ENCODE measurements around the gene MAD1L1.

The MAD1L1 gene

DNA sequence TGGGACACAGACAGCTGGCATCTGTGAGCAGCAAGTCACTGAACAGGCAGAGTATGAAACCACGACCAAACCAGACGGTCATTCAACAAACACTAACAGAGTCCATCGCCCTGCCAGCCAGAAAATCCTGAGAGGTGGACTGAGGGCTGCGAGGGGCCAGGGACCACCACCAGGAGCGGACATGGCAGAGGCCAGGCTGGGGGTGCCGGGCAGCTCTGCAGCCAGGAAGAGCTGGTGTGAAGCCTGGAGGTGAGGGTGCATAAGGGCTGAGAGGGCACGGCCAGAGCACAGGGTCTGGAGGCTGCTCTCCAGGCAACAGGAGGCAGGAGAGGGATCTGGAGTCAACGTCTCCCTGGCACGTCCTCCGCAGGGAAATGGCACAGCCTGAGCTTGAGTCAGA, 15.5 kb downstream of the MAD1L1 start:
- no peak for DNase-seq

DNA sequence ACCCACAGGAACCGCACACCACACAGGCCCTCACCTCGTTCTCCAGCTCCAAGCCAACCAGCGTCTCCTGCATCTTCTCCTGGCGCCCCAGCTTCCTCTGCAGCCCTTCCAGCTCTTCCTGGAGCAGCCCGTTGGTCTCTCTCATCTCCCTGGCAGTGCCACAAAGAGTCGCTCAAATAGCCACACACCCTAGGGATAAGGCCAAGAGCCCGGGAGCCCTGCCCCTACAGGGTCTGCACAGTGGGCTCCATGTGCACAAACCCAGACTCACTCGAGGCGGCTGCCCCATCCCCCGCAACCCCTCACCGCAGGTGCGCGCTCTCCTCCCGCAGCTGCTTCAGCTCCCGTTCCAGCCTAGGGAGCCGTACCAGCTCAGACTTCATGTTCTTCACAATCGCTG, 16.9 kb downstream of the MAD1L1 start:
- DNase-seq = no peak

DNA sequence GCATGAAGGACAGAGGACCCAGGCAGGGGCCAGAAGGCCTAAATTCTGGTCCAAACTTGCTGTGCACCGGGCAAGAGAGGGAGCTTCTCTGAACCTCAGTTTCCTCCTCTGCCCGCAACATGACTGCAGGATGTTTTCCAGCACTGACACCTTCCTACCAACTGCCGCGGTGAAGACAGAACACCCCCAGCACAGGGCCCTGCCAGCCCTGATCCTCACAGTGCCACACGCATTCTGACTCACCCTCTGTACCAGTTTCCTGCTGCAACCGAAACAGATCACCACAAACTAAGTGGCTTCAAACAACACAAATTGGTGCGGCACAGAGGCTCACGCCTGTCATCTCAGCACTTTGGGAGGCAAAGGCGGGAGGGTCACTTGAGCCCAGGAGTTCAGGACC, 18.1 kb downstream of the MAD1L1 start:
- DNase-seq = peak; percentile 56

DNA sequence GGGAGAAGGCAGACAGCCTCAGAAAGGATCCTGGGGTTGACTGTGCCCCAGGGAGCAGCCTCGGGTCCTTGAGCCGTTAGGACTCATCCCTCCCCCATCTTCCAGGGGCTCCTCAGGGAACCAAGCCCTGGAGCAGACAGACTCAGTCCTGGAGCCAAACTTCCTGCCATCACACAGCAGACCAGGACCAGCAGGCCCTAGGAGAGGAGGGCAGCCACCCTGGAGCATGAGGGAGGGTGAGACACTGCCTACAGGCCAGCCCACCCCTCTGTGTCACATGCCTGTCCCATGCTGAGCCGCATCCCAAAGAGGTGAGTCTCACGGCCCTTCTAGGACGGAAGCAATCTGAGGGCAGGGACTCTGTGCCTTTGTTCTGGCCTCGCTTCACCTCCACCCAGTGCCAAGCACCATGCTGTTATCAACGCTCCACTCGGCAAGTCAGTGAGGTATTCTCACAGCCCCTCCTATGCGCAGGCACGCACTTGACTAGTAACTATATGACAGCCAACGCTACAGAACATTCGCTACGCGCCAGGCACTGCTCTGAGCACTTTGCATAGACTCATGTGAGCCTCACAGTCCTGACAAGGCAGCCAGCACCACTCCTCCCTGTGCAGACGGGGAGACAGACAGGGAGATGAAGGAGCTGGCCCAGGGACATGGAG, 19.1 kb downstream of the MAD1L1 start:
- DNase-seq = no peak

DNA sequence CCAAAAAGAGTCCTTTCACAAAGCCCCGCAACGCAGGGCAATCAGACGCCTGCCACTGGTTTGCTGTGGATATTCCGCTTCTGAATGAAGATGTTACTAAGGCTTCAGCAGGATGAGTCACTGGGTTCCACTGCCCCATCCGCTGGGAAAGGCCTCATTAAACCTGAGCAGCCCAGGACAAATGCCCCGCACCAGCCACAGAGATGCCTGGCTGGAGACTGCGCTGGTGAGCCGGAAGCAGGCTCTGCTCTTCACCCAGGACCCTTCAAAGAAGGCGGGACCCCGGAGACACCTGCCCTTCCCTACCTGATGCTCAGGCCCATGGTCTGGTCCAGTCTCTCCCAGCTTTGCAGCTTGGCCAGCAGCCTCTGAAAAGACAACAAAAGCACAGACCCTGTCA, 19.8 kb downstream of the MAD1L1 start:
- DNase-seq = no peak

DNA sequence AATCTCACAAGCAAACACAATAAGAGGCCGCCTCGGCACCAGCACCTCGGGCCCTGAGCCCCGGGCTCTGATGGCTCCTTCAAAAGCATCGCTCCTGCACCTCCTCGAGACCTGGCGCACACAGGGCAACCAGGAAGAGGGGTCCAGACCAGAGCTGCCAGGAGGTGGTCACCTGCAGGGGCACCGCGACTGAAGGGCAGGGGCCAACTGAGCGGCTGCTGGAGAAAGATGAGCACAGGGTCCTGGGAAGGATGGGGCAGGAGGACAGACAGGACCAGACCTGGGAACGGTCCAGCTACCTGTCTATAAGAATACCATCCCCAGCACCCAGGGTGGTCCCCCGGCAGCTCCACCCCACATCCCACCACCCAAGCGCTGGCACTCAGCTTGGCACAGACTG, 20.8 kb downstream of the MAD1L1 start:
- DNase-seq = no peak

DNA sequence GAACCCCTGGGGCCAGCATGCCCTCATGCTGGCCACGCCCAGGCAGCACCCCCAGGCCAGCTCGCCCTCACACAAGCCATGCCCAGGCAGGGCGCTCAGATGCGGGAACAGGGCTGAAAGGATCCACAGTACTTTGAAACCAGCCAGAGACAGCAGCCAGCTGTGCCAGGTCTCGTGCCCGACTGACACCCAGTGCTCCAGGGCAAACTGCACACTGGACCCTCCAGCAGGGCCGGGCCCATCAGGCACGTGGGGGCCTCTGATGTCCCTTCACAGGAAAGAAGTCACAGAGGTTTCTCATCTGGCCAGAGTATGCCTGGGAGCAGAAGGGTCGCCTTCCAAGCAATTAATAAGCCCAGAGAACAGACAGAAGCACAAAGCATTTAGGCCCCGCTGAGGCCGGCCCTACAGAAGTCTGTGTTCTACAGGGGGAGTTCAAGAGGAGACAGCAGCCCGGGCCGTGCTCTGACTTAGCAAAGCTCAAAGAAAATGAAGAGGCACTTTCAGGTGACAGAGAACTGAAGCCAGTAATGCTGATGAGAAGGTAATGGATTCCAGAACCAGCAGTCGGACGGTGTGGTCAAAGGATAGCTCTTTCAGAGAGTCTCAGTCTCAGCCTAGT, 21.4 kb downstream of the MAD1L1 start:
- no peak for DNase-seq

DNA sequence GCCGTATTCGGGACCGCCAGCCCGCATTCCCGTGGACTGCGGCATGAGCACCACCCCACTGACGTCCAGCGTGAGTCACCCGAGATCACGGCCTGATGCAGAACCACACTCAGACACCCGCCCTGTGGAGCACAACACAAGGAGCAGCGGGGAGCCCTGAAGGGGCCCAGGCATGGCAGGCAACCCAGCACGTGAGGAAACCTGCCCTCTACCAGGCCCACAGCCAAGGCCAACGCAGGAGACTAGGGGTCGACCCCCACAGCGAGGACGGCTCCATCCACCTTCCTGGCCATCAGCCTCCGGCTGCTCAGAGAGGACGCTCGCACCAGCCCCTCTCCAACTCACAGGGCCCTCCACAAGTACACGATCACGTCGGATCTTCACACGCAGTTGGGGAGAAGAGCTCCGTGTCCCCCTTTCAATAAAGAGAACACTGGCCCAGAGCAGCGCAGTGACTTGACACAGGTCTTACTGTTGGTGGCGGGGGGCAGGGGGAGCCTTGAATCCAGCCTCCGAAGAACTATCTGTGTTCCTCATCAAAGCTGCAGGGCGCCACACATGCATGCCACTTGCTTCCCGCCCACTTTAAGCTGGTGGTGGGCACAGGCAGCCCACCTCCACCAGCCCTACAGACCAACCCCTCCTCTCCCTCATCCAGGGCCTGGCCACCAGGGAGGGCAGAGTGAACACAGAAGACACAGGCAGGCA, 22.0 kb downstream of the MAD1L1 start:
- no peak for DNase-seq

DNA sequence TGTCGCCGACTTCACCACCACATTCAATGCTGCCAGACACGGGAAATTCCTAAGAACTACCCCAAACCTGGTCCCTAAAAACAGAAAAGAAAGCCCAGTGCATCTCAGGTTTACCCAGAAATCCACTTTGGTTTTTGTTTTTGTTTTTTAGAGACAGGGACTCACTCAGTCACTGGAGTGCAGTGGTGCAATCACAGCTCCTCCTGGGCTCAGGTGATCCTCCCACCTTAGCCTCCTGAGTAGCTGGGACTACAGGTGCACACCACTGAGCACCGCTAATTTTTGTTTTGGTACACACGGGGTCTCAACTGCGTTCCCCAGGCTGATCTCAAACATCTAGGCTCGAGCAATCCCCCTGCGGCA, 22.8 kb downstream of the MAD1L1 start:
- no peak for DNase-seq

DNA sequence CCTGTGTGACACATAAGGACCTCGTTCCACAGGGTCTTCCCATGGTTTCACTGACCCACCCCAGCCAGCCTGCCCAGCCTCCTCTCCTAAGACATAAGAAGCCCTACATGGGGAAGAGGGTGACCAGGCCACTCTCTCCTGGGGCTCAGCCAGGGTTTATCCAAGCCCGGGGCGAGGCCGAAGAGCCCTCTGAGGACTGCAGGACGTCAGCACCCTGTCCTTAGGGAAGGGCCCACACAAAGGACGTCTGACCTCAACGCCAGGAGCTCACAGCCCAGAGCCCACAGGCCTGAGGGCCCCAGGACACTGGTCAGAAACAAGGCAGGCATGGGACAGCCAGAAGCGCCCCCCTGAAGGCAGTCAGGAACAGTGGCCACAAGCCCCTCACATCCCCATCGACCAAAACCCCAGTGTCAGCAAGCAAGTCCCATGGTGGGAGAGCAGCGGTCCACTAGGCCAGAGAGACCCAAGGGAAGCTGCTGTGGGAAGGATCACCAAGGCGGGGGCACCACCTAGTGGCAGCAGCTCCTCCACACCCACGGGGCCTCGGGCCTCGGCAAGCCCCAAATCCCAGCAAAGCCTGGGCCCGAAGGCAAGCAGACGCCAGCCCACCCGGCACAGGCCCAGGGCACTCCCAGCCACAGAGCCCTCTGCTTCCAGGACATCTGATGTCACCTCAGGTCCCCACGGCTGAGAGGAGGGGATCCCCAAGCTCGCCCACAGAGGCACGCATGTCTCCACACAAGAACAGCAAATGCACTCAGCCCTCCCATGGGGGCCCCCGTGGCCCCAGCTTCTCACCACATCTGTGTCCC, 23.4 kb downstream of the MAD1L1 start:
- DNase-seq = peak; percentile 28

DNA sequence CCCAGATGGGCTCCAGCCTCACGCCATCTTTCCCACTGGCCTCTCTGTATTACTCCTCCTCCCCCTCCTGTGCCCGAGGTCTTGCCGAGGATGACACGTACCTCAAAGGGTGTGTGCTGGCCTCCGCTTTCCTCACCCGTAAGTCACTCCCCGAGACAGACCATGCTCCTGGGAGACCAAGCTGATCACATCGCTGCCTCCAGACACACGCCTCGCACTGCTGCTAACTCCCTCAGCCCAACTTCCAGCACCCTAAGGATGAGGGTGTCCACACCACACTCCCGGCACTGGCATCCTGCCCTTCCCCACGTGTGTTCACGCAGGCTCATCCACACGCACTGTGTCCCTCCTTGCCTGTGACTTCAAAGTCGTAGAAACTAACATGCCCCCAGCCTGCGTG, 24.0 kb downstream of the MAD1L1 start:
- DNase-seq = no peak

DNA sequence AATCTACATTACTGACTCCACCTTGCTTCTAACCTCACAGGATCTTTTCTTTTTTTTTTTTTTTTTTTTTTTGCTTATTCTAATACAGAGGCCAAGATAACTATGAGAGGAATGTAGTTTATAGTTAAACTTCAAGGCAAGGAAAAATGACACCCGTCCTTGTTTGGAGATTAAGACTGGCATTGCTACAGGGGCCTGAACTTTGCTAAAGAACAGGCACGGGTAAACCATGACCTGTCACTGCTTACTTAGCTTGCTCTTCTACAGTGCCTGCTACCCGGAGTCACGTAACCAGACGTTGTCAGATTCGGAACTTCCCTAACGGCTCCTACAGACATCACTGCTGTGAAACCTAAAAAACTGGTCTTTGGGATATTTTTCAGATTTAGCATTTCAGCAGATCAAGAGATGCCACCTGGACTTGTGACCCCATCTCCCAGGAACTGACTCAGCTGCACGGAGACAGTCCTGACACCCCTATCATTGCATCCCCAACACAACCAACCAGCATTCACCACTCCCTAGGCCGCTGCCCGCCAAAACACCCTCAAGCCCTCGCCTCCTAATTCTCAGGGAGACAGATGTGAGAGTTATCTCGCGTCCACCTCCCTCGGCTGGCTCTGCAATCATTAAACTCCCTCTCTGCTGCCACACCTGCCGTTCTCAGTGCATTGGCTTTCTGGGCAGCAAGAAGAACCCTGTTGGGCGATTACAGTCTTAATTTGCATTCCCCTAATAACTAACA, 27.5 kb downstream of the MAD1L1 start:
- DNase-seq = no peak

DNA sequence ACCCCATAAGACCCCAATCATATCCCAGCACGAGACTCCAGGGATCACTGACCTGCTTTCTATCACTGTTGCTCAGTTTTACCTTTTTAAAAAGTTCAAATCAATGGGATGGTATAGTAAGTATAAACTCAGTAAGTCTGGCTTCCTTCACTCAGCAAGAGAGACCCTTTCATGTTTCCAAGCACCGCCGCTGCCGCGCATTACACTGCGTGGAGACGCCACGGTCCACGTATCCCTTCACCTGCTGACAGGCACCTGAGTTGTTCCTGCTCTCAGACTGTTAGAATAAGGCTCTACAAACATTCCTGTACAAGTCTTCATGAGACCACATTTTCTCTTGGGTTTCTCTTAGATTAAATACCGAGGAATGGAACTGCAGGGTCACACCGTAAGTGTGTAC, 28.3 kb downstream of the MAD1L1 start:
- no peak for DNase-seq

DNA sequence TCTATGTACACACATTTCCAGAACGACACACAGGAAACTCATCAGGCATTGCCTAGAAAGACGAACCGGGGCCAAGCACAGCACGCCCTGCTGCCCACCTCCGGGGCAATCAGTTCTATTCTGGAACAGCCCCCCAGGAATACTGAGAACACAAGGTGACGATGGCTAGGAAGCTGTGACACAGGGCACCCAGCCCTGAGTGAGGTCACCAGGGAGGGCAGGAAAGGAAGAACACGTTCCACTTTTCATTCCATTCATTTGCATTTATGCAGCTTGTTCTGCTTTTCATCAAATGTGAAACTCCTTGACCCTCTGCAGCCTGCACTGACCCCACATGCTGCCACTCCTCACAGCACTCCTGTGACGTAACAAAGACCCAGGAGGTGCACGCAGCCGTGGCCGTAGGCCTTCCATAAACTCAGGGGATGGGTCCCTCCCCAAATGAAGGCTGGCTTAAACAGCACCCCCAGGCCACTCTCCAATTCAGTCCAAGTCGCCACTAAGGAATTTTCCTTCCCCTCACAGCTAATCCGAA, 28.9 kb downstream of the MAD1L1 start:
- peak; percentile 76 for DNase-seq

DNA sequence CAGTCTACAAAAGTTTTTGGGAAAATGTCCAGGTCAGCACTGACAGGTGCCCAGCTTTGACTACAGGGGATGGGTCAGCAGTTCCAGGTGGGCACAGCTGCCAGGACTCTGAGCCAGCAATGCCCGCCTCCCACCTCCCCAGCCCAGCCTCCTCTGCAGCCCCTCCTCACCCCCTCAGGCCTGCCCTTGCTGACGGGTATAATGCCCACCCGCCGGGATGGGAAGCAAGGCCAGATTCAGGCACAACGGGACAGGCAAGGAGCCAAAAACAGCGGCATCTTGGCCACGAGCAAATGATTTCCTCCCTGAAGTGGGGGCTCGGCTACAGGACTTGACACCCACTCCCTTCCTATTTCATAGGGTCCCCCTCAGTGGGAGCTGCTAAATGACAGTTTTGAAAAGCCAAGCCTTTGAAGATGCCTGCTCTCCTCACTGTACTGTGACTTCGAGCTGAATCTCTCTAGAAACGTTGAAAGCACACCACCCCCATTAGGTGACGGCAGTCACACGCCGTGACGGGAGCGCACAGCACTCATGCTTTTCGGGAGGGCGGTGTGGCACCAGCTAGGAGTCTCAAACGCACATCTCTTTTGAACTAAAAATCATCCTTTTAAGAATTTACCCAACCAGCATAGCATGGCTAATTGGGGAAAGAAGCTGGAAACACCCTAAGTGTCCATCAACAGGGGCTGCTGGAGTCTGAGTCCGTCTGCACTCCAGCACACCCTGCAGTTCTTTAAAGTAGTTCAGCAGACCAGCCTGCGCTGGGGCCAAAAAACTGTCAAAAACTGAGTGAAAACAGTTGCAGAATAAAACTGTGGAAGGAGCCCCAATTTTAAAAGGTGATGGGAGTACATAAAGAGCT, 29.6 kb downstream of the MAD1L1 start:
- DNase-seq = no peak

DNA sequence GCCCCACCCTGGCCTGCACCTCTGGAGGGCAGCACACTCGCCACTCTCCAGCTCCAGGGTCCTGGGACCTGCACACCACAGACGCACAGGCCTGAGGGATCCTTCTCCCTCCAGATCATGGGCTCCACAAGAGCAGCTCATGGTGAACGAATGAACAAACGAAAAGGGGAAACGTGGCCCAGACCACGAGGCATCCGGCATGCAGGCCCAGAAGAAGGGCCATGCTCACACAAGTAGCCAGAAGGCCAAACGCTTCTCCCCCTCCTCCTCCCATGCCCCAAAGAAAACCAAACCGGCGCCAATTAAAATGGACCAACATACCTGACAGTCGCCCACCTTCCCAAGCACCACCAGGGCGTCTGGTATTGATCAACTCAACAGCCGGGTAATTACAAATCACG, 30.4 kb downstream of the MAD1L1 start:
- no peak for DNase-seq

DNA sequence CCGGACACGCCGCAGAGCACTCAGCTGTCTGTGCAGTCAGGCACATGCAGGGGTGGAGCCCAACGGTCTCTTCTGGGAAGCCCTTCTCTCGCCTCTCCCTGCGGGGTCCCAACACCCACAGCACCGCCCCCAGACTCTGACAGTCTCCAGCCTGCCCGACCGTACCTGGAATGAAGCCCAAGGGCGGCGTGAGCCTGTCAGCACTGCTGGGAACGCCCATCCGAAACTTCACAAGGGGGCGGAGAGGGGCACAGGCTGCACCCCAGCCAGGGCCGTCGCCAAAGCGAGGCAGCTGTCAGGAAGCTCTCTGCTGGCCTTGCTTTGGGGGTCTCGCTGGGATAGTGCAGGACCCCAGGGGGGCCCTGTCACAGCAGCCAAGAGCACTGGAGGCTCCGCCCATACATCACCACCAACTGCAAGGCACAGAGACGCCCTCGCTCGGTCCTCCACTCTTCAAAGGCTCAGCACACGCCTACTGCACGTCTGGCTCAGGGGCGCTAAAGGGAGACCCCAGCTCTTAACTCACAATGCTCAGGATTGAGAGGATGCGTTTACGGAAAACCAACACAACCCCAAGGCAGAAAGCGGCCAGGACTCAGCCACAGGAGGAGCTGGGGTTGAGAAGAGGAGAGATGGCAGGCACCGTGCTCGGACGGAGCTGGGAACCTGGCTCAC, 30.9 kb downstream of the MAD1L1 start:
- DNase-seq = no peak

DNA sequence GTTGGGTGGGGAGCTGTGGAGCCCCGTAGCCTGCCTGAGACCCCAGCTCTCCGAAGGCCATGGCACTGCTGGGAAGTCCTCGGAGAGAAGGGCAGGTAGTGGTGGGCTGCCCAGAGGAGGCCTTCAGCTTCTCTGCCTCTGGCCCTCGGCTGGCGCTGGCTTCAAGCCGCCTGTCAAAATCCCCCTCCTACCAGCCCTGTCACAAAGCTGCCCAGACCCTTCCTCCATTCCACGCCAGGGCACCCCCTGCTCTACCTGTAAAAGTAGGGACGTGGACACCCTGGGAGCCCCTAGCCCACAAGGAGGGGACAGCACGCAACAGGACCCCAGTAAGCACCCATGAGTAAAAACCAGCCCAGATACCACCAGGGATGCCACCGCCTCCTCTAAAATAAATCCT, 31.6 kb downstream of the MAD1L1 start:
- DNase-seq = no peak

DNA sequence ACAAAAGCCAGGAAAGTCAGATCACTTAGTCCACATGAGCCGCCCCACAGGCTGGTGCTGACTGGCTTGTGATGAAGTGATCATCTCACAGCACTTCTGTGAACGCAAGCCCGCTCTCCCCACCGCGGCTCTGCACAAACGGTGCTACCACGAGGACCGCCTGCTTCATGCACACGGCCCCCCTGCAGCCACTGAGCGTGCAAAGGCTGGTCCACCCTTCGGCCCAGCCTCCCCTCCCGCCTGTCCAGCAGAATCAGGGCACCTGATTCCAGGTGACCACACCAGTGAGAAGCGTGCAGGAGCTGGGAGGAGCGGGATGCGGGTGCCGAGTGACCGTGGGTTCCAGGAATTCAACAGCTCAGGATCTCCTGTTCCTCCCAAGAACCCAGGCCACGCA, 32.2 kb downstream of the MAD1L1 start:
- DNase-seq = no peak

DNA sequence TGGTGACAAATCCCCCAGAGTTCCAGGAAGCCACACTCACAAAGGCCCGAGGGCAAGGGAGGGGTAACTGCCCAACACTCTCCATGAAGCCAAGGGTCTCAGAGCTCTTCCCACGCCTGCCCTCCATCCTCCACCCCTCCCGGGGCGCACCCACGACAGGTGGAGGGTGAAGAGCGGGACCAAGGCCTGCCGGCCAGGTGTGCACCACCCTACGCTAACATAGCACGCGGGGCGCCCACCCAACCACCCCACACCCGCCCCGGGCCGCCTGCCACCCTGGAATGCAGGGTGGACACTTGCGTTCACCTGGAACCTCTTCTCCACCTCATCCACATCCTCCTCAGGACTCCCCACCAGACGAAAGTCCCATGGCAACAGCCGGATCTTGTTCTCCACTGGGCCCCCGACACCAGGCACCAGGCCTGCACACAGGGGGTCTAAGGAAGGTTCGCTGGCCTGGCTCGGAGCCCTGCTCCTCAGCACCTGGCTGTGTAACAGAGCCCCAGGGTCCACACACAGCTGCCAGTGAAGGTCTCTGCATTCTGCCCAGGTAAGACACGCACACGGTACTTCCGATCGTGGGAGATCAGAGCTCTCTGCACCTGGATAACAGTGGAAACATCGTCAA, 32.7 kb downstream of the MAD1L1 start:
- DNase-seq = no peak

DNA sequence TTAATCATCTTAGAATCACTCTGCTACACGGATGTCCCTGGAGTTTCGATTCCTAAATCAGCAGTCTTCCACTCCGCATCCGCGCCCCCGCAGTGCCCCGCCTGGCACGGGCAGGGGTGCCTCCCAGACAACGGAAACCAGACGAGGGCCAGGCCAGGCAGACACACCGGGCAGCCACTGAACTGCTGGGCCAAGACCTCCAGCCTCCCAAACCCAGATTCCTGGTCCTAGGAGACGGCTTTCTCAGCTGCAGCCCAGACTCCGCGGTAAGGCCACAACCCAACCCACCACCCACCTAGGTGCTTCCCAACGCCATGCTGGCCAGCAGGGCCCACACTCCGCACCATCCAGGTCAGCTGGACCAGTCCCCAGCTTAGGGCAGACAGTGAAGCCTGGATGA, 33.2 kb downstream of the MAD1L1 start:
- no peak for DNase-seq
